Anterior cingulate cortex (tissue), 58 donors: ENCODE results near the gene CPM.

Source experiments
- DNase-seq, 58 donors: peaks; one replicate each; lab custom pipeline; 2025; lab: John Stamatoyannopoulos, UW

Gene CPM

DNA sequence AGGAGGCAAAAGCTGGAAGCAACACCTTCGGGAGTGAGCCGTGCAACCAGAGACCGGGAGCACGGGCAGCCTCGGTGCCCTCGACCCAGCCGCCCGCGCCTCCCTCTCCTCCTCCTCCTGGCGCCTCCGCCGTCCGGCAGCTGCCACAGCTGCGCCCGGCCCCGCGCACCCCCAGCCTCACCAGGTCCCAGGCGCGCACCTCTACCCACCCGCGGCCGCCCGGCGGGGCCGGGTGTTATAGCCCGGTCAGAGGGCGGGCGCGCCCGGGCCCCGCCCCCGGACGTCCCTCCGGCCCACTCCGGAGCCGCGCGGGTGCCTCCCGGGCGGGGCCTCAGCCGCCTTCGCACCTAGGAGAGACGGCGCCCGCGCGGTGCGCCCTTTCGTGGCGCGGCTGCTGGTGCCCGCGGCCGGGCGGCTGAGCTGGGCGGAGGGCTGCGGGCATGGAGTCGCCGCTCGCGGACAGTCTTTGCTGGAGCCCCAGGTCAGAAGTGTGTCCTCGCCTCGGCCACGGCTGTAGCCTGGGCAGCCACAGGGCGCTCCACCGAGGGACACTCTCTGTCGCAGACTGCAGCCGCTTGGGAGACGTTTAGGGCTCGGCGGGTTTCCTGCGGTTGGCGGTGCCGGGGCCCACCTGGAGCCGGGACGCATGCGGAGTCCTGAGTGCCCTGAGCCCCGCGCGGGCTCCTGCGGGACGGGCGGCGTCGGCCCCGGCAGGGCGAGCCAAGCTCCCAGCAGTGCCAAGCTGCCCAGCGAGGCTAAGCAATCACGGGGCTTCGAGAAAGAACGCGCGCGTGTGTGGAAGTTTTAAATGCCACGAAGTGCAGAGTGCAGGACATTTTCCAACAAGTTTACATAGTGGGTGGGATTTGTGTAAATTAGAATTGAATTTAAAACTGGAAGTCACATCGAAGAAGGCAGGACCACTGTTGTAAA, at the start of gene CPM:
CPM (minus strand) TSS at position 211 of the 933 bp plus-strand sequence. CDS start 334 bp downstream, outside the sequence.
- DNase-seq = peak in 51 of 58 donors; percentile 6 to 82 (median 53)

DNA sequence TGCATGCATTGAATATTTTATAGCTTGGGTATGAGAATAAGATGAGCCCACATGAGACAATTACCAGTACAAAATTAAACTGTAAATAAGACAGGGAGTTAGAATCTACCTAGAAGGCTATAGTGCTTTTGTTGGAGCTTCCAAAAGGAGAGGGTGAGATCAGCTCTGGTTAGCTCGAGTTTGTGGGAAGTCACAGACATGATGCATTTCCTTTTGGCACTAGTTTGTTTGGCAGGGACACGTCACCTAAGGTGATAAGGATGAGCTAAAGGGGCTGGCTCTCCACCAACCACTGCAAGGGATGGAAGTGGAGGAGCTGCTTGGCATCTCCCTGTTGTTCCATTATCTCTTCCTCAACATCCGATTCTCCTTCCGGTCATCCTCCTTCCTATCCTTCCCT, 48.5 kb upstream of the CPM start:
- no peak for DNase-seq

DNA sequence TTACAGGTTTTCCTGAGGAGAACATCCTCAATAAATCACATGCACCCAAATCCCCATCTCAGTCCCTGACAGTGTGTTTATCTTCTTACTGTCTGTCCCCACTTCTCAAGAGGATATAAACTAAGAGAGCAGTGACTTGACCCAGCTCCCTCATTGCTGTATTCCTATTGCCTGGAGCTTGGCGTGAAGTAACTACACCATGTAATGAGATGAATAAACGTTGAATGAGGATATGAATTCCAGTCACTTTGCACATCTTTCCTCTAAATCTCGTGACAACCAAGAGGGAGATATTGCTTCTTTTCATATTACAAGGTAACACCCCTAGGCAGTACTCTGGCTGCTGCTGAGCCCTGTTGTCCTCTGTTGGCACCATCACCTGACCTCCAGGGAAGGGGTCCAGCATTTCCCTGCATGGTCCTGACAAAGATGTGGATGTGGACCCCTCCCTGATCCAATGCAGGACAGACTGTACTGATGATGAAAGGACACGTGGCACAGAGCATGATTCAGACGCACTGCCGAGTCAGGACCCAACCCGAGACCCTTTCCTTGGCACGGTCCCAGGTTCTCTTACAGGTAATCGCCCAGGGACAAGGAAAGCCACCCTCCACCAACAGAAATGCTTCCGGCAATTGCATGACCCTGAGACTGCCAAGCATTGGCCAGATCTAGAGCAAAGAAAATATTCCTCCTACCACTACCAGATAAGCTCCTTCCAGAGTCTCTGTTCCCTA, 47.7 kb upstream of the CPM start:
- DNase-seq = no peak

DNA sequence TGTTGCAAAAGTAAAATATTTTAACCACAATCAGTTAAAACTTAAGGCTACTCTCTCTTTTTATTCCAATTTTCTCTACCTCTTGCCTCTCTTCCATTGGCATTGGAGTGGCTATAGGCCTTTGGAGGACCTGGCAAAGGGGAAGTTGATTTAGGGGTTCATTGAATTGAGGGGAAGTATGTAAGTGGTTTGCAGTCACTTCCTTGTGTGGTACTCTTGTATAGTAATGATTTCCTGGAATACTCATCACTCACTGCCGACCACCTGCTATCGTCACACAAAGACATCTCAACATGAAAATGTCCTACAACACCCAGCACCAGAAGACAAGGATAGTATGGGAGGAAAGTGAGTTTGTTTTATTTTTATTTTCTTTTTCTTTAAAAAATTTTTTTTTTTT, 45.7 kb upstream of the CPM start:
- DNase-seq = no peak

DNA sequence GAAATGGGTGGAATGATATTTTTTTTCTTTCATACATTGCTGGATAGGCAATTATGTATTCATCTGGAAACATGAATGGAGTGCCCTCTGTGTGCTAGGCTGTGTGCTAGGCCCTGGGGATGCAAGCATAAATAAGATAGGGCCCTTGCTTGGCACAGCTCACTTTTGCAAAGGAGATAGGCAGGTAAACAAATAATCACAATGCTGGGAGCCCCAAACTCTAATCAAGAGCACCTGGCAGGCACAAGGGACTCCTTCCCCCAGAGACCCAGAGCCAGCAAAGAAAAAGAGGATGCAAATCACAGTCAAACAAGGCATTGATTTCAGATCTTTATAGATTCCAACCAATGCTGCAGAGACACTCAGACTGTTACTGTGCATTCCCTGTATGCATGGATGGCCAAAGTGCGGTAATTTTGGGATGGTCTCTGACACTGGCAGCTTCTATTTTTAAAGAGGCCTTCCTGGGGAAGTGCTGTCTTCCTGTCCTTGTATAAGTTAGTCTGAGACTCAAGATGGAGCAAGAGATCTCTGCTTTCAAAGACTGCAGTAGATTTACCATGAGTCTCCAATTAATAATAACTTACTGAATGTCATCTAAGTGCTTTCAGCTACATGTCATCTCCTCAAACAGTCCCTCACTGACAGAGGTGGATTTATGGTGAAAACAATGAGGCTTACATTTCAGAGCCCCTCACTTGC, 45.1 kb upstream of the CPM start:
- peak in 3 of 58 donors; percentile 19 to 59 (median 28) for DNase-seq

DNA sequence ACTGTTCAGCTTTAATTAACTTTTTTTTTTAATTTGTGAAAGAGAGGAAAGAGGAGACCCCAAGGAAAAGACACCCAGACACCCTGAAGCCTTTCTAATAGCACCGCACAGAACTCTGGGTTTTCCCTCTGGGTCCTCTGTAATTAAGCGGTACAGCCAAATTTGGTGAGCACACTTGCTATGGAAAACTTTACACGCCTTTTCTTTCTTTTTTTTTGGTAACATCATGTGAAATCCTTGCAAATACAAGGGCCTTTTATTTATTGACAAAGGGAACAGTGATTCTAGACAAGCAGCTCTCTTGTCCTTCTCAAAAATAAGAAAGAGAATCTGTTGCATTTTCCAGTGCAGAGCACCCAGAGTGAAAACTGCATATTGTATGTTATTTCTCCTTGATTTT, 44.4 kb upstream of the CPM start:
- DNase-seq = peak in 12 of 58 donors; percentile 6 to 75 (median 16)

DNA sequence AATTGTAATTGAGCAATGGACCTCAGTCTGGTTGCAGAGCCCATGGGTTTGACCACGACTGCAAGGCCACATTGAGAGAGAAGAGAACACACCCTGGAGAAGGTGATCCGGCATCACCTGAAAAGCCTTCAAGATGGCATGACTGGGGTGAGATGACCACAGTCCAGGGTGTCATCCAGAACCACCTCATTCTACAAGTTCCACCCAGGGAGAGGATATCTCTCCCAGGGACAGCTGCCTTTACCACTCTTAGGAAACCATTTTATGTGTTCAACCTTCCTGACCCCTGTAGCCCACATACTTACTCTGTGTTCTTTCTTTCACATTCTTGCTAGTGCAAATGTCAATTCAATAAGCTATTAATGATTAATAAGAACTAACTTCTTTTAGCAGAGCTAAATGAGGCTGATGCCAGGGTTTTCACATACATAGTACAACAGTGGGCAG, 43.4 kb upstream of the CPM start:
- DNase-seq = no peak

DNA sequence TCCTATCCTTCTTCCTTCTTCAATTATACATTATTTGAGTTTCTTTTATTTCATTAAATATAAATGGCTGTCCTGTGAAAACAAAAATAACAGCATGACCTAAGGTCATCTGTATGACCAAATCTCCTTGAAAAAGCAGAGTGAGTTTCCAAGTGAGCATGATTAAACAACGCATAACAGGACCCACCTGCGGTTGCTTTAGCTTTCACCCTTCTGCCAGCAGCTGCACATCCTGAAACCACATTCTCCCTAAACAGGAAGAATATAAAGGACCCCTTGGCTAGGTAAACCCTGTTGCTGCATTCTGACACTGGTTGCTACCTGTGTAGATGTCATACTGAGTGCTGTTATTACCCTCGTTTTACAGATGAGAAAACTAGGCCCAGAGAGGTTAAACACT, 42.8 kb upstream of the CPM start:
- no peak for DNase-seq

DNA sequence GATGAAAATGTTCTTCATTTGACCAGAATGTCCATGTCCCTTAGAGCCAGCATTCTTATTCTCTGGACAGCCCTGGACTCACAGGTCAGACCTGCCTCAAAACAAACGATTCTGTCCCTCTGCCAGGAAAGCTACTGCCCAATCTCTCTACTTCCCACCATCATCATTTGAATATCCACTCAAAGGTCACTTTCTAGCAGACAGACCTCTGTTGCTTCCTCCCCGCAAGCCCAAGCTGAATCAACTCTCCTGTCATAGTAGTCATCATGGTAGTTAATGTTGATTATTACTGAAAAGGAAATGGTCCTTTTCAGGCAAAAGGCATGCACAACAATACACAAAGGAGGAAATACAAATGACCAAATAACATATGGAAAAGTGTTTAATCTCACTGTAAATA, 39.6 kb upstream of the CPM start:
- DNase-seq = no peak

DNA sequence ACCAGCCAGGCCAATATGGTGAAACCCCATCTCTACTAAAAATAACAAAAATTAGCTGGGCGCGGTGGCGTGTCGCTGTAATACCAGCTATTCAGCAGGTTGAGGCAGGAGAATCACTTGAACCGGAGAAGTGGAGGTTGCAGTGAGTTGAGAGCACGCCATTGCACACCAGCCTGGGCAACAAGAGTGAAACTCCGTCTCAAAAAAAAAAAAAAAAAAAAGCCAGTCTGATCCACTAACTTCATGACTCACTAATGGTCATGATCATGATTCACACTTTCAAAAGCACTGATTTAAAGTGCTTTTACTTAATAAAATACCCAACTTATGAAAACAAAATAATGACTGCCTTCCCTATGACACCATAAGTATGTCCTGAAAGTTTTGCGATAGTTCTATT, 38.4 kb upstream of the CPM start:
- DNase-seq = no peak

DNA sequence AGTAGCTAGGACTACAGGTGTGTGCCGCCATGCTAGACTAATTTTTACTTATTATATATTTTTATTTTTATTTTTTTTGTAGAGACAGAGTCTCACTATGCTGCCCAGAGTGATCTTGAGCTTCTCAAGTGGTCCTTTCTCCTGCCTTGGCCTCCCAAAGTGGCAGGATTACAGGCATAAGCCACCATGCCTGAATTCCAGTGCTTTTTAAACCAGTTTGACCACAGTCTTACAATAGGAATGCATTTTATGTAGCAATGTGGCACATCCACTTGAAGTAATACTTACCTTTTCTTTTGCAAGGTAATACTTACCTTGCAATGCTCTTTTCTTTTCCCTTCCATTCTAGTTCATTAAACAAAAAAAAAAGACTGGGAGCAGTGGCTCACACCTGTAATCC, 38.0 kb upstream of the CPM start:
- DNase-seq = no peak

DNA sequence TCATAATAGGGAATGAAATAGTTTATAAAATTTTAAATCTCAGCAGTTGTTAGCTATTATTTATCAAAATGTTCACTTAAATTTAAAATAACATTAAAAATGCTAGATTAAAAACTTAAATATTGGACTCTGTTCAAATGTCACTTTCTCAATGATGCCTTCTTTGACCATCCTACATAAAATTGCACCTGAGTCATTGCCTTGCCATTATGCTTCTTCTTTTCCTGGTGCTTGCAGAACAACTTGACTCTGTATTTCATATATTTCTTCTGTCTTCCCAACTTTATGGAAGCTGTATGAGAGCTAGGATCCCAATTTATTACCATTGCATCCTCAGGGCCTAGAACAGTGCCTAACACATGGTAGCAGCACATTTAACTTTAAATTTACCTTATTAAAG, 37.3 kb upstream of the CPM start:
- DNase-seq = no peak

DNA sequence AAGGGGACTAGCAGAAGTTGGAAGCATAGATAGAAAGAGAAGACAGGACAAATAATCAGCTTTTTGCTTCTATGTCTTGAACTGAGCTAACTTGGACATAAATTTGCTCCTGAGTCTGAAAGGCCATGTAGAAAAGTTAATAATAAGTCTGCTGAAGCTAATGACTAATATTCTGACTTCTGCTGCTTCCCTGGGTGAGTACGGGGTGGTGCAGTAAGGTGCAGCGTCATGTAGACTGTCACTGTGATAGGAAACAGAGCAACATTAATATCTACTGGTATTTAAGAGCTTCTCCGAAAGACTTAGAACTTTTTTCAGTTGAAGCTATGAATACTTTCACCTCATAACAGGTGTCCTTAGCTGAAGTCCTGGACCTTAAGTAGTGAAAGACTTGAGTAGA, 34.1 kb upstream of the CPM start:
- DNase-seq = no peak

DNA sequence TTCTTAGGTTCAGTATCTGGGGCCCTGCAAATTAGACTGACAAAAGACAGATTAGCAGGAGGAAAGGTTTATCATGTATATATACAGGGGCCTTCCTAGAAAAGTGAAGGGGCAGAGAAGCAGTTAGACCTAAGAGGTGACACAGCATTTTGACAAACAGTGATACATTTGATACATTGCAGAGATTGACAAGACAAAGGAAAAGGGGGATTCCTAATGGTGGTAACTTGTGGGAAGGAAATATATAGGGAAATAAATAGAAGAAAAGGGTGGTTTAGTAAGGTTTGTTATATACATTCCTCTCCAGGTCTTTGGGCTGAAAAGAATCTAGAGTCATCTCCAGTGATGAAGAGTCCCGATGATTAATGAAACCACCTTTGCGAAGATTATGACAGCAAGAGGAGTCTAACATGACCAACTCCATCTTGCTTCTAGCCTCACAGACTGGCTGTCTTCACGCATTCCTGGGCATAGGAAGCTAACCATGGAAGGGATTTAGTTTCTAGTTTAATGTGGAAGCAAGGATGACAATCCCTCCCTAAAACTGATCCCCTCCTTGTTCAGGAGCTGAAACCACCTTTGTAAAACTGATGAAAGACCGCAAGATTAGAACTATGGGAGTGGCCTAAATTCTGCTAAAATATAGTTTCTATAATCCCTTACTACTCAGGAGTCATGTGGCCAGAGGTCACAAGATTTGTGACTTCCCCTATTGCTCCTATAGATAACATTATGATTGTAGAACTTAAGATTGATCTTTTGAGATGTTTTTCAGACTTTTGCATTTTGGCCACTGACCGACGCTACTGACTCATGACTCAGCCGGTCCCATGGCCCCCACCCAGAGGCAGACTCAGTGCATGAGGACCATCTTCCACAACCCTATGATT, 31.1 kb upstream of the CPM start:
- no peak for DNase-seq

DNA sequence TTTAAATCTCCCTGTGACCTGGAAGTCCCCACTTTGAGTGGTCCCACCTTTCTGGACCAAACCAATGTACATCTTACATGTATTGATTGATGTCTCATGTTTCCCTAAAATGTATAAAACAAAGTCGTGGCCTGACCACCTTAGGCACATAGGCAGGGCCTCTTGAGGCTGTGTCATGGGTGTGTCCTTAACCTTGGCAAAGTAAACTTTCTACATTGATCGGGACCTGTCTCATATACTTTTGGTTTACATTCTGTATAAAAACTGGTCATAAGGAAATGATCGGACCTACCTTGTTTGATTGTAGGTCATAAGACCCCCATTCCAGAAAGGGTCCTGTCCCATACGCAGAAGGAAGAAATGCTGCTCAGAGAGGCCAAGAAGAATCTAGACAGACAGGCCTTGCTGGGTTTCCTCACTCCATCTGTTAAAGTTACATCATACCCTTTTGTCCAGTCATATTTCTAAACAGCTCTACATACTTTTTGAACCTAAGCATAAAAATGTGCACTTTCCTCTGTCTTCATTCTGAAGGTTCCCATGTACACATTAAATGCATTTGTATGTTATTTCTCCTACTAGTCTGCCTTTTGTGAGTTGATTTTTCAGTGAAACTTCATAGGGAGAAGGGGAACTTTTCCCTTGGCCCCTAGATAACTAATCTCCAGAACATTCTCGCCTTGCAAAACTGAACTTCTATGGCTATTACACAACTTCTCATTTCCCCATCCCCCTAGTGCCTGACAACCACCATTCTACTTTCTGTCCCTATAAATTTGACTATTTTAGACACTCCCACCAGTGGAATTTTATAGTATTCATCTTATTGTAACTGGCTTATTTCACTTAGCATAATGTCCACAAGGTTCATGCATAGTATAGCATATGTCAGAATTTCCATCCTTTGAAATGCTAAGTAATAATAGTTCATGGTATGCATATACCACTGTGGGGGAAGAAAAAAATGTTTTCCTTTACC, 30.2 kb upstream of the CPM start:
- peak in 1 of 58 donors; percentile 10 for DNase-seq

DNA sequence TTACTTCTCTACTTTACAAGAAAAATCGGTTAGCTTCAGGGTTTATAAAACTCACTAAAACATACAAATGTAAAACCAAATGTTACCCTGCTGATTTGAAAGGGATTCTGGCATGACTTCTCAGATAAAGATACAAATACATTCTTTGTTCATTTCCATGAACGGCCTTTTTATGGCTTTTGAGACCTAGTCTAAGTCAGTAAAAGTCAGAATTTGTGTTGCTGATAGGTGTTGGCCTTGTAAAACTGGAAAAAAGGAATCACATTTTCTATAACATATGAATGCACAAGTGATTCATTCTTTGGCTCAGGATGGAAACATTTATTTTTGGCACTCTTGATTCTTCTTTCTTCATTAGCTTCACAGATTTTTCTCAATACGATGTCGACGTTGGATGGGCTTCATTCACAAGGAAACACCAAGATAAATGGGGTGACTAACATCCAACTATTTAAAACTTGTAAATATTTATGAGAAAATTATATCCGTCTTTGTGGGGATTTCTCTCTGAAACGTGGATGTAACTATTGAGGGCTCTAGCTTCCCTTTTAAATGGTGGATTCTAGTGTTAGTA, 27.0 kb upstream of the CPM start:
- peak in 1 of 58 donors; percentile 35 for DNase-seq

DNA sequence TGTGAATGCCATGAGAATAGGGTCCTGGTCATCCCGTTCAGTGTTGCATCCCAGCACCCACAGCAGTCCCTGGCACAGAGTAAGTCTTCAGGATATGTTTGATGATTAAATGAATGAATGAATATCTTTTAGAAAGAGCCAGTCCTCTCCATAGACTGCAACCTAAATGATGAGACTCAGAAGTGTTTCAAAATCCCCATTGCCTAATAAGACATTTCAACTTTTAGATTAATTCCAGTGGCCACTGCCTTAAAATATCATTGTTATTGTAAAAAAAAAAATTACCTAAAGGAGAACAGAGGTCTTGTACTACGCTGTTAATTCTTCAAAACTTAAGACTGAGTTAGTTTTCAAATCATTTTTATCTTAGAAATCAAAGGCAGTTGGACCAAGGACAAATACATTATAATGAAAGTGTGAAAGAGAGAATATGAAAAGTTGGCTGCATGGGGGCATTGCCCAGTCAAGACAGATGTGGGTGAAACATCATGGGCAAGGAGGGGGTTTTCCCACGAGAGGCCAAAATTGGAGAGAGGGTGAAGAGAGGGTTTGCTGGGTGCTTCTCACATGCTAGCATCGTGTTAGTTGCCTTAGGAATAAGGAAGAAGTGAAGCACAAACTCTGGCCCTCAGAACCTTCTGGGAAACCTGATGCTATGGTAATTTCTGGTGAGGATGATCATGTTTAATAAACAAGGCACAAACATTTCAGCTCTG, 26.3 kb upstream of the CPM start:
- DNase-seq = no peak

DNA sequence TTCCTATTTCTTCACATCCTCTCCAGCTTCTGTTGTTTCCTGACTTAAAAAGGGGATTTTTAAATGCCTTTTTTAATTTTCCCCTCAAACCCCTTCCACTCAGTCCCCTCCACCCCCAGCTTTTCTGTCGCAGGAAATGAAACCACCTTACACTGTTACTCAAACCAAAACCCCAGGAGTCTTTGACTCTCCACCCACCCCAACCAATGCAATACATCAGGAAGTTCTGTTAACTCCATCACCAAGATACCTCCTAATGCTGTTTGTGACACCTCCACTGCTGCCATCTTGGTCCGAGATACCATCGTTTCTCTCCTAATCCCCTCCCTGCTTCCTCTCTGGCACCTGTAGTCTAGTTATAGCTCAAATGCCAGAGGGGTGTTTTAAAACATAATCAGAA, 25.4 kb upstream of the CPM start:
- DNase-seq = no peak
